Transverse colon (tissue), 4 donors: Measurements from ENCODE around the gene TPH2.

Experiments used
- CTCF ChIP-seq, 5 experiments: fragments of 200-600 bp in 3 of 5; fragments of 450-650 bp in 2 of 5; sonication (generic) in 3 of 5; IDR thresholded peaks; 1 replicate in 2 of 5; 2 replicates in 3 of 5; pipeline ENCODE4 v1.5.1; 2016 to 2017; ENCODE audit warnings: antibody characterized with exemption in 5 of 5, inconsistent platforms in 3 of 5, mild to moderate bottlenecking in 2 of 5, moderate library complexity in 1 of 5
- POLR2A ChIP-seq: fragments of 450-650 bp; IDR thresholded peaks from one replicate; pipeline ENCODE4 v1.6.1; 2016; ENCODE audit warnings: antibody characterized with exemption, mild to moderate bottlenecking, moderate library complexity
- POLR2AphosphoS5 ChIP-seq, 3 donors: sonication (generic); formaldehyde crosslinking; IDR thresholded peaks; one replicate each; pipeline ENCODE4 v1.6.1; 2016; ENCODE audit warnings: antibody characterized with exemption in 3 of 3

- TF ChIP-seq POLR2AphosphoS5 (IDR thresholded peaks at IDR 0.05) (no peak), POLR2A (no peak), CTCF (IDR thresholded peaks at IDR 0.05) (no peak)
These were observed 35.0 kb downstream of the TPH2 start for GRCh38 chr12:71973687-71974086.
